Breast epithelium (tissue), 4 donors: ENCODE results near the gene AKIRIN1. TPM values are rescaled to one million over a fixed set of nuclear protein-coding genes. Genes with fewer than 3 reads are reported as not detected.
"Not testable (repeated sequence)": the region's sequence is repeated elsewhere in the genome, so short reads cannot be mapped to it uniquely, and the experiment has no call there.

Experiments
- DNase-seq, 2 donors: peaks; one replicate each; pipeline ENCODE4 v3.0.0-alpha.2; 2019; ENCODE audit warnings: low spot score in 2 of 2
- H3K27ac ChIP-seq, 2 donors: fragments of 200-600 bp; sonication (generic) in 1 of 2; one replicate each; pipeline ENCODE4 v1.5.1; 2016 to 2019; ENCODE audit warnings: mild to moderate bottlenecking in 1 of 2
- H3K27me3 ChIP-seq, 2 donors: fragments of 200-600 bp; sonication (generic) in 1 of 2; one replicate each; pipeline versions ENCODE4 v1.5.1 to v1.6.0; 2017 to 2019; ENCODE audit warnings: control low read depth in 1 of 2, mild to moderate bottlenecking in 1 of 2
- H3K36me3 ChIP-seq: fragments of 200-600 bp; one replicate; pipeline ENCODE4 v1.5.1; 2019
- H3K4me1 ChIP-seq, 2 donors: fragments of 200-600 bp; sonication (generic); one replicate each; pipeline ENCODE4 v1.5.1; 2016 to 2019; ENCODE audit warnings: control low read depth in 1 of 2
- H3K4me3 ChIP-seq, 3 donors: fragments of 200-600 bp; sonication (generic); 1 replicate in 2 of 3; 2 replicates in 1 of 3; pipeline ENCODE4 v1.5.1; 2016 to 2019; ENCODE audit warnings: mild to moderate bottlenecking in 3 of 3, moderate library complexity in 2 of 3
- H3K9me3 ChIP-seq, 2 donors: fragments of 200-600 bp; sonication (generic) in 1 of 2; one replicate each; pipeline ENCODE4 v1.5.1; 2016 to 2019; ENCODE audit warnings: control low read depth in 1 of 2
- CTCF ChIP-seq, 3 donors: fragments of 450-650 bp; IDR thresholded peaks; one replicate each; pipeline ENCODE4 v1.5.1; 2016 to 2017; ENCODE audit warnings: antibody characterized with exemption in 3 of 3, mild to moderate bottlenecking in 3 of 3, moderate library complexity in 3 of 3
- POLR2A ChIP-seq: fragments of 450-650 bp; IDR thresholded peaks from one replicate; pipeline ENCODE4 v1.6.1; 2016; ENCODE audit warnings: antibody characterized with exemption, mild to moderate bottlenecking, moderate library complexity
- POLR2AphosphoS5 ChIP-seq, 3 donors: sonication (generic); formaldehyde crosslinking; IDR thresholded peaks; one replicate each; pipeline ENCODE4 v1.6.1; 2017; ENCODE audit warnings: antibody characterized with exemption in 3 of 3
- intact Hi-C: fragments of 100-400 bp; cut with DNase I; formaldehyde crosslinking; loops from one replicate; pipeline ENCODE4 v1.15.1; 2023; ENCODE audit warnings: low total_unique reads
- total RNA-seq, 3 donors: library from RNA; depleted of rRNA; stranded (reverse); fragments of >200 nt; gene quantifications; one replicate each; pipeline ENCODE4 v1.1.0, GENCODE V29; 2016

AKIRIN1 gene
- total RNA-seq, 3 donors from 2014 or later = 34.7 to 35.1 (median 34.8) TPM

GRCh38 chr1:39048745-39049370 is 57.8 kb downstream of the AKIRIN1 start:
- intact Hi-C loops = no loop called here
- DNase-seq = no peak
- no peaks in the 10 kb centered on the region for H3K4me1 ChIP-seq
- no peaks in the 10 kb centered on the region for H3K9me3 ChIP-seq
- no peaks in the 10 kb centered on the region for H3K27me3 ChIP-seq
- H3K27ac ChIP-seq = no peak overlapping the region
- TF ChIP-seq CTCF (IDR thresholded peaks at IDR 0.05) (no peak), POLR2A (no peak), POLR2AphosphoS5 (IDR thresholded peaks at IDR 0.05) (no peak)
- H3K4me3 ChIP-seq = no peak overlapping the region
- H3K36me3 ChIP-seq = no peaks in the 10 kb centered on the region

GRCh38 chr1:39050001-39050400 is 58.9 kb downstream of the AKIRIN1 start:
- H3K36me3 ChIP-seq = no peaks in the 10 kb centered on the region
- no peaks in the 10 kb centered on the region for H3K9me3 ChIP-seq
- no peak for DNase-seq
- no peaks in the 10 kb centered on the region for H3K27me3 ChIP-seq
- H3K27ac ChIP-seq = no peak overlapping the region
- H3K4me3 ChIP-seq = no peak overlapping the region
- no peaks in the 10 kb centered on the region for H3K4me1 ChIP-seq
- no peak for TF ChIP-seq CTCF (IDR thresholded peaks at IDR 0.05)
- TF ChIP-seq POLR2A = no peak
- TF ChIP-seq POLR2AphosphoS5 (IDR thresholded peaks at IDR 0.05) = no peak
- intact Hi-C loops = no loop called here

- H3K4me1 ChIP-seq, H3K27ac ChIP-seq, H3K9me3 ChIP-seq, H3K36me3 ChIP-seq, intact Hi-C loops, H3K27me3 ChIP-seq, DNase-seq, H3K4me3 ChIP-seq: not testable (repeated sequence)
Measured at GRCh38 chr1:39051193-39051850, 60.2 kb downstream of the AKIRIN1 start.

- Histone ChIP-seq H3K4me1 (no peaks in the 10 kb centered on the region), H3K4me3 (no peak overlapping the region), H3K27ac (no peak overlapping the region), H3K36me3 (no peaks in the 10 kb centered on the region), H3K27me3 (no peaks in the 10 kb centered on the region), H3K9me3 (no peaks in the 10 kb centered on the region)
- DNase-seq = no peak
- intact Hi-C loops = no loop called here
- no peak for TF ChIP-seq POLR2A
- TF ChIP-seq POLR2AphosphoS5 (IDR thresholded peaks at IDR 0.05) = no peak
- no peak for TF ChIP-seq CTCF (IDR thresholded peaks at IDR 0.05)
Measured at GRCh38 chr1:39051956-39052355, 60.9 kb downstream of the AKIRIN1 start.

- H3K27me3 ChIP-seq, H3K9me3 ChIP-seq, DNase-seq, H3K27ac ChIP-seq, H3K36me3 ChIP-seq, intact Hi-C loops, H3K4me3 ChIP-seq, H3K4me1 ChIP-seq: not testable (repeated sequence)
Measured at GRCh38 chr1:39055213-39055710, 64.2 kb downstream of the AKIRIN1 start.

Other genes with a start within 250 kb of the AKIRIN1 start
- 10 to 100 TPM; 19.2 to 34.9 (median 19.7) TPM for gene RRAGC, start 131.5 kb upstream of the AKIRIN1 start, total RNA-seq
- 10 to 100 TPM in 2 of 3 donors, 1 to 10 TPM in 1; 9.1 to 36.1 (median 15.1) TPM for gene MYCBP, start 117.9 kb upstream of the AKIRIN1 start, total RNA-seq
- gene GJA9, start 109.7 kb upstream of the AKIRIN1 start, total RNA-seq = not detected
- gene RHBDL2, start 49.4 kb upstream of the AKIRIN1 start, total RNA-seq = 1 to 10 TPM in 1 of 3 donors, under 1 TPM in 2; 0.16 to 1.6 (median 0.33) TPM
- gene NDUFS5, start 35.1 kb downstream of the AKIRIN1 start, total RNA-seq = 100 to 1,000 TPM; 299 to 582 (median 393) TPM
- 100 to 1,000 TPM; 279 to 350 (median 325) TPM for gene MACF1, start 213.4 kb downstream of the AKIRIN1 start, total RNA-seq